Mesendoderm (in vitro differentiated cells): Measurements from ENCODE around the gene RAB11FIP3.

Experiments used
- DNase-seq: peaks from one replicate; pipeline ENCODE4 v3.0.0; 2013
- H2AK5ac ChIP-seq: 2 replicates; pipeline ENCODE4 v1.6.1; 2013; ENCODE audit warnings: low read length, inconsistent platforms
- H2BK120ac ChIP-seq: 2 replicates; pipeline ENCODE4 v1.6.1; 2013; ENCODE audit warnings: low read depth, mild to moderate bottlenecking, low read length, moderate library complexity, mixed read lengths
- H2BK15ac ChIP-seq: replicated peaks from 2 replicates; pipeline ENCODE4 v1.6.1; 2013; ENCODE audit warnings: low read depth, mild to moderate bottlenecking, moderate library complexity
- H2BK5ac ChIP-seq: 2 replicates; pipeline ENCODE4 v1.6.1; 2013; ENCODE audit warnings: low read length, inconsistent platforms
- H3K18ac ChIP-seq: 2 replicates; pipeline ENCODE4 v1.6.1; 2013; ENCODE audit warnings: mild to moderate bottlenecking, low read length, mixed read lengths
- H3K23ac ChIP-seq: one replicate; pipeline ENCODE4 v1.6.1; 2013; ENCODE audit warnings: low read length
- H3K27ac ChIP-seq: 2 replicates; pipeline ENCODE4 v1.5.1; 2013; ENCODE audit warnings: low read depth, mild to moderate bottlenecking, inconsistent platforms, low read length, moderate library complexity
- H3K27me3 ChIP-seq: 2 replicates; pipeline ENCODE4 v1.6.1; 2013; ENCODE audit warnings: low read length, control low read depth, mild to moderate bottlenecking, inconsistent platforms; ENCODE audit not compliant: insufficient read depth, poor library complexity
- H3K36me3 ChIP-seq: 2 replicates; pipeline ENCODE4 v1.6.1; 2013; ENCODE audit warnings: low read length, inconsistent platforms; ENCODE audit not compliant: control insufficient read depth, insufficient read depth
- H3K4ac ChIP-seq: one replicate; pipeline ENCODE4 v1.6.1; 2013; ENCODE audit warnings: low read depth, mild to moderate bottlenecking, low read length, moderate library complexity
- H3K4me1 ChIP-seq: 2 replicates; pipeline ENCODE4 v1.6.1; 2013; ENCODE audit warnings: low read depth, low read length, inconsistent platforms; ENCODE audit not compliant: control insufficient read depth
- H3K4me2 ChIP-seq: 2 replicates; pipeline ENCODE4 v1.6.1; 2013; ENCODE audit warnings: low read length
- H3K4me3 ChIP-seq: 2 replicates; pipeline ENCODE4 v1.5.1; 2013; ENCODE audit warnings: mild to moderate bottlenecking, low read length
- H3K56ac ChIP-seq: one replicate; pipeline ENCODE4 v1.6.1; 2013; ENCODE audit warnings: low read length
- H3K79me1 ChIP-seq: 2 replicates; pipeline ENCODE4 v1.6.1; 2013; ENCODE audit warnings: low read length, inconsistent platforms
- H3K79me2 ChIP-seq: 2 replicates; pipeline ENCODE4 v1.6.1; 2013; ENCODE audit warnings: mild to moderate bottlenecking, low read length; ENCODE audit not compliant: control insufficient read depth, insufficient read depth
- H3K9ac ChIP-seq: 2 replicates; pipeline ENCODE4 v1.6.1; 2013; ENCODE audit warnings: low read length, inconsistent platforms
- H4K5ac ChIP-seq: one replicate; pipeline ENCODE4 v1.6.1; 2013; ENCODE audit warnings: low read length
- H4K8ac ChIP-seq: one replicate; pipeline ENCODE4 v1.6.1; 2013; ENCODE audit warnings: low read depth, mild to moderate bottlenecking, control low read depth, low read length, moderate library complexity
- WGBS: extraction: QIAGEN DNeasy Blood & Tissue Kit; methylation state at CpG from one replicate; pipeline ENCODE4 v1.1.7; 2013; ENCODE audit warnings: low lambda C conversion rate, missing lambda C conversion rate; ENCODE audit not compliant: insufficient coverage; ENCODE audit errors: extremely low coverage; 5-methylcytosine and 5-hydroxymethylcytosine counted together

RAB11FIP3 gene

GRCh38 chr16:554297-554621 is 128.8 kb downstream of the RAB11FIP3 start:
- Histone ChIP-seq H3K27ac (no peak overlapping the region), H3K18ac (no peak overlapping the region), H2BK120ac (no peak overlapping the region), H4K8ac (no peak overlapping the region), H3K9ac (no peak overlapping the region), H2BK15ac (no peak overlapping the region), H3K27me3 (no peaks in the 10 kb centered on the region), H3K79me2 (no peaks in the 10 kb centered on the region), H3K56ac (no peak overlapping the region), H2BK5ac (no peak overlapping the region), H2AK5ac (no peak overlapping the region), H3K36me3 (no peaks in the 10 kb centered on the region), H3K23ac (no peak overlapping the region), H3K4me1 (no peaks in the 10 kb centered on the region), H4K5ac (no peak overlapping the region), H3K79me1 (peaks cover 2% of the 10 kb centered on the region), H3K4ac (no peak overlapping the region), H3K4me3 (no peak overlapping the region), H3K4me2 (no peak overlapping the region)
- DNase-seq: no peak
- no CpG with 5 or more reads among the region's 11 CpGs for WGBS

GRCh38 chr16:554640-555365 is 129.4 kb downstream of the RAB11FIP3 start:
- Histone ChIP-seq H3K27ac (no peak overlapping the region), H3K4me3 (no peak overlapping the region), H3K9ac (no peak overlapping the region), H2BK120ac (no peak overlapping the region), H4K5ac (no peak overlapping the region), H3K18ac (no peak overlapping the region), H3K79me1 (peaks cover under 1% of the 10 kb centered on the region), H3K4me1 (no peaks in the 10 kb centered on the region), H2BK5ac (no peak overlapping the region), H4K8ac (no peak overlapping the region), H3K27me3 (peaks cover 4% of the 10 kb centered on the region), H2AK5ac (no peak overlapping the region), H3K23ac (no peak overlapping the region), H2BK15ac (no peak overlapping the region), H3K36me3 (no peaks in the 10 kb centered on the region), H3K56ac (no peak overlapping the region), H3K4ac (no peak overlapping the region), H3K79me2 (no peaks in the 10 kb centered on the region), H3K4me2 (no peak overlapping the region)
- DNase-seq: no peak
- no CpG with 5 or more reads among the region's 54 CpGs for WGBS

GRCh38 chr16:555528-556473 is 130.4 kb downstream of the RAB11FIP3 start:
- WGBS: no CpG with 5 or more reads among the region's 32 CpGs
- Histone ChIP-seq H3K27me3 (peaks cover 7% of the 10 kb centered on the region), H3K79me2 (no peaks in the 10 kb centered on the region), H3K9ac (no peak overlapping the region), H3K4ac (no peak overlapping the region), H3K4me1 (no peaks in the 10 kb centered on the region), H2AK5ac (no peak overlapping the region), H3K4me3 (no peak overlapping the region), H3K36me3 (no peaks in the 10 kb centered on the region), H3K27ac (no peak overlapping the region), H4K5ac (no peak overlapping the region), H2BK120ac (no peak overlapping the region), H3K56ac (no peak overlapping the region), H3K23ac (no peak overlapping the region), H3K4me2 (no peak overlapping the region), H2BK15ac (no peak overlapping the region), H3K79me1 (no peaks in the 10 kb centered on the region), H4K8ac (no peak overlapping the region), H2BK5ac (no peak overlapping the region), H3K18ac (no peak overlapping the region)
- no peak for DNase-seq

- H3K56ac ChIP-seq: no peak overlapping the region
- H3K4ac ChIP-seq: no peak overlapping the region
- no peak overlapping the region for H3K18ac ChIP-seq
- H3K4me2 ChIP-seq: no peak overlapping the region
- H3K4me1 ChIP-seq: no peaks in the 10 kb centered on the region
- no peaks in the 10 kb centered on the region for H3K79me1 ChIP-seq
- no peak overlapping the region for H2BK15ac ChIP-seq
- no peaks in the 10 kb centered on the region for H3K36me3 ChIP-seq
- H2BK5ac ChIP-seq: no peak overlapping the region
- H3K27ac ChIP-seq: no peak overlapping the region
- no peak overlapping the region for H3K9ac ChIP-seq
- H2AK5ac ChIP-seq: no peak overlapping the region
- H2BK120ac ChIP-seq: no peak overlapping the region
- no peak overlapping the region for H4K8ac ChIP-seq
- H3K23ac ChIP-seq: no peak overlapping the region
- no peaks in the 10 kb centered on the region for H3K79me2 ChIP-seq
- peaks cover 10% of the 10 kb centered on the region for H3K27me3 ChIP-seq
- DNase-seq: no peak
- no peak overlapping the region for H4K5ac ChIP-seq
- WGBS: no CpG with 5 or more reads among the region's 32 CpGs
- H3K4me3 ChIP-seq: no peak overlapping the region
These were observed 131.2 kb downstream of the RAB11FIP3 start for GRCh38 chr16:556474-557173.

- no peak overlapping the region for H2AK5ac ChIP-seq
- no peak overlapping the region for H2BK120ac ChIP-seq
- H3K4me1 ChIP-seq: no peaks in the 10 kb centered on the region
- H3K9ac ChIP-seq: no peak overlapping the region
- no peak overlapping the region for H3K4me2 ChIP-seq
- no peak overlapping the region for H3K23ac ChIP-seq
- DNase-seq: no peak
- H3K79me2 ChIP-seq: no peaks in the 10 kb centered on the region
- H3K36me3 ChIP-seq: no peaks in the 10 kb centered on the region
- no peak overlapping the region for H3K27ac ChIP-seq
- H3K79me1 ChIP-seq: no peaks in the 10 kb centered on the region
- no peak overlapping the region for H2BK5ac ChIP-seq
- no CpG with 5 or more reads among the region's 23 CpGs for WGBS
- no peak overlapping the region for H3K56ac ChIP-seq
- no peak overlapping the region for H2BK15ac ChIP-seq
- peaks cover 10% of the 10 kb centered on the region for H3K27me3 ChIP-seq
- no peak overlapping the region for H3K4me3 ChIP-seq
- H3K18ac ChIP-seq: no peak overlapping the region
- no peak overlapping the region for H4K8ac ChIP-seq
- no peak overlapping the region for H4K5ac ChIP-seq
- H3K4ac ChIP-seq: no peak overlapping the region
These were observed 132.2 kb downstream of the RAB11FIP3 start for GRCh38 chr16:557463-558297.
